ELF-1 (cell line): Measurements from ENCODE around the gene C6orf15.
"Not testable (repeated sequence)": the region's sequence is repeated elsewhere in the genome, so short reads cannot be mapped to it uniquely, and the experiment has no call there.

Experiments
- DNase-seq: peaks from one replicate; pipeline ENCODE4 v3.0.0-alpha.2; 2016; ENCODE audit warnings: low read depth, low spot score

C6orf15 gene

GRCh38 chr6:31068669-31069340 is 43.6 kb downstream of the C6orf15 start:
- DNase-seq: peak; percentile 86

- not testable (repeated sequence) for DNase-seq
Measured at GRCh38 chr6:31067891-31068668, 44.3 kb downstream of the C6orf15 start.

- not testable (repeated sequence) for DNase-seq
Measured at GRCh38 chr6:31067028-31067427, 45.3 kb downstream of the C6orf15 start.

DNA sequence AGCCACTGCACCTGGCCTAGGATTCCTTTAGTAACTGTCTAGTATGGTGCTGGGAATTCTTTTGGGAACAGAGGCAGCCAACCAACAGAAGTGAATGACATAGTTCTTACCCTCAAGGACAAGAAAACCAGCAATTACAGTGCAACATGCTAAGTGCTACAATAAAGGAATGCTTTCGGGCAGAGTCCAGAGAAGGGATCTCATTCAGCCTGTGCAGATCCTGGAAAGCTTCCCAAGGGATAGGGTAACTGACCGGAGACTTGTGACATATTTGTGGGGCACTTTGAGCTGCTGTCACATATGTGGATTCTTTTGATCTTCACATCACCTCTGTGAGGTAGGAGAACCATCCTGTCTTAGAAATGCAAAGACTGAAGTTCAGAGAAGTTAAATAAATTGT is 46.8 kb downstream of the C6orf15 start:
- no peak for DNase-seq

- DNase-seq: no peak
Measured at GRCh38 chr6:31063906-31064435, 48.4 kb downstream of the C6orf15 start.
